Measurements from ENCODE around the gene TTC34.

DNA sequence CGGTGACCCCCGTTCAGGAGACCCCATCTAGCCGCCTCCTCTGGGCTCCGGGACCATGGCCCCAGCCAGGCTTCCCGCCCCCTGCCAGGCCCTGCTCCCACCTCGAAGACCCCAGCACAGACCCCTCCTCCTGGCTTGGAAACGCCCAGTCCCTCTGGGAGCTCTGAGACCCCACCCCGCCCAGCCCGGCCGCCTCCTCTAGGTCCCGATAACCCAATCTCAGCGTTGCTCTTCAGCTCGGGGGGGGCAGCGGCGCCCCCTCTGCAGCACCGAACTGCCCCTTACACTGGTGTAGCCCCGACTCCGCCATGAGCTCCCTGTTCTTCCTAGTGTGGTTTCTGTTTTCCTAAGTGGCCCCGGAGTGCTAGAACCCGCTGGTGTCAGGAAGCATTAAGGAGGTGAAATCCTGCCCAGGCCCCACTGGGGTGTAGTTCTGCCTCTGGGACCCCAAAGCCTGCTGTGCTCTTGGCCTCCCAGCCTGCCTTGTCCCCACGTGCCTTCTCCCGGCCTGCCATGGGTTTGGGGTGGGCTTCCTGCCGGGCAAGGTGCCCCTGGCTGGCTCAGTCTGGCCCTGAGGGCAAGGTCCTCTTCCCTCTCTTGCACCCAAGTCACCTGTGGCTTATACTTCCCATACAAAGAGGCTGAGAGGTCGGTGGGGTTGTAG, 157.9 kb downstream of the TTC34 start:
- TF ChIP-seq, protein P1, sequence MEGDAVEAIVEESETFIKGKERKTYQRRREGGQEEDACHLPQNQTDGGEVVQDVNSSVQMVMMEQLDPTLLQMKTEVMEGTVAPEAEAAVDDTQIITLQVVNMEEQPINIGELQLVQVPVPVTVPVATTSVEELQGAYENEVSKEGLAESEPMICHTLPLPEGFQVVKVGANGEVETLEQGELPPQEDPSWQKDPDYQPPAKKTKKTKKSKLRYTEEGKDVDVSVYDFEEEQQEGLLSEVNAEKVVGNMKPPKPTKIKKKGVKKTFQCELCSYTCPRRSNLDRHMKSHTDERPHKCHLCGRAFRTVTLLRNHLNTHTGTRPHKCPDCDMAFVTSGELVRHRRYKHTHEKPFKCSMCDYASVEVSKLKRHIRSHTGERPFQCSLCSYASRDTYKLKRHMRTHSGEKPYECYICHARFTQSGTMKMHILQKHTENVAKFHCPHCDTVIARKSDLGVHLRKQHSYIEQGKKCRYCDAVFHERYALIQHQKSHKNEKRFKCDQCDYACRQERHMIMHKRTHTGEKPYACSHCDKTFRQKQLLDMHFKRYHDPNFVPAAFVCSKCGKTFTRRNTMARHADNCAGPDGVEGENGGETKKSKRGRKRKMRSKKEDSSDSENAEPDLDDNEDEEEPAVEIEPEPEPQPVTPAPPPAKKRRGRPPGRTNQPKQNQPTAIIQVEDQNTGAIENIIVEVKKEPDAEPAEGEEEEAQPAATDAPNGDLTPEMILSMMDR (IDR thresholded peaks at IDR 0.05; ENCODE audit: insufficient read depth, low read length, poor library complexity, severe bottlenecking) = no peak
- TF ChIP-seq EZH2phosphoT487 (conservative IDR thresholded peaks at IDR 0.05; ENCODE audit: low read length) = no peak

Data from SU-DHL-6 (cell line).